HG02678 (cell line): ENCODE measurements around the gene PIK3R1.

Experiments
- ATAC-seq: cut with Tn5 transposase; IDR thresholded peaks from one replicate; pipeline ENCODE4 v1.9.1; 2021; ENCODE audit warnings: mild to moderate bottlenecking, moderate library complexity; ENCODE audit not compliant: unreplicated experiment

Gene PIK3R1

GRCh38 chr5:68268852-68269130 lies 53.2 kb downstream of the PIK3R1 start:
- no peak for ATAC-seq

GRCh38 chr5:68269820-68270219 lies 54.3 kb downstream of the PIK3R1 start:
- ATAC-seq, result no peak

- no peak for ATAC-seq
Measured at GRCh38 chr5:68270399-68270975, 54.9 kb downstream of the PIK3R1 start.

- no peak for ATAC-seq
Measured at GRCh38 chr5:68271124-68271523, 55.6 kb downstream of the PIK3R1 start.

GRCh38 chr5:68272289-68272688 lies 56.7 kb downstream of the PIK3R1 start:
- ATAC-seq, result no peak

- peak; percentile 69 for ATAC-seq
Measured at GRCh38 chr5:68273717-68274409, 58.3 kb downstream of the PIK3R1 start.

- peak; percentile 57 for ATAC-seq
Measured at GRCh38 chr5:68274847-68275651, 59.5 kb downstream of the PIK3R1 start.

- ATAC-seq, result no peak
Measured at GRCh38 chr5:68276740-68277139, 61.2 kb downstream of the PIK3R1 start.

GRCh38 chr5:68277431-68277830 lies 61.9 kb downstream of the PIK3R1 start:
- ATAC-seq, result no peak

- ATAC-seq, result no peak
Measured at GRCh38 chr5:68279984-68280383, 64.4 kb downstream of the PIK3R1 start.

GRCh38 chr5:68282001-68282400 lies 66.4 kb downstream of the PIK3R1 start:
- no peak for ATAC-seq

GRCh38 chr5:68283766-68284165 lies 68.2 kb downstream of the PIK3R1 start:
- no peak for ATAC-seq

GRCh38 chr5:68285075-68285840 lies 69.7 kb downstream of the PIK3R1 start:
- ATAC-seq, result peak; percentile 37

GRCh38 chr5:68285851-68286611 lies 70.5 kb downstream of the PIK3R1 start:
- no peak for ATAC-seq

GRCh38 chr5:68286612-68286912 lies 71.0 kb downstream of the PIK3R1 start:
- no peak for ATAC-seq

- no peak for ATAC-seq
Measured at GRCh38 chr5:68287631-68287975, 72.0 kb downstream of the PIK3R1 start.

GRCh38 chr5:68287976-68288706 lies 72.6 kb downstream of the PIK3R1 start:
- peak; percentile 77 for ATAC-seq

GRCh38 chr5:68288707-68289134 lies 73.2 kb downstream of the PIK3R1 start:
- ATAC-seq, result peak; percentile 13

- ATAC-seq, result no peak
Measured at GRCh38 chr5:68289498-68289897, 73.9 kb downstream of the PIK3R1 start.

- ATAC-seq, result no peak
Measured at GRCh38 chr5:68290260-68290674, 74.7 kb downstream of the PIK3R1 start.
